GM12891 (cell line): ENCODE data around the gene JCAD.

Experiments
- PAX5 ChIP-seq: IDR thresholded peaks from 2 replicates; pipeline ENCODE4 v1.6.1; 2011; ENCODE audit warnings: low read length, moderate library complexity, mild to moderate bottlenecking; ENCODE audit not compliant: insufficient read depth, severe bottlenecking
- POLR2A ChIP-seq: IDR thresholded peaks from 2 replicates; pipeline ENCODE4 v1.6.1; 2011; ENCODE audit warnings: low read depth, low read length, control low read depth
- POLR2AphosphoS5 ChIP-seq: IDR thresholded peaks from 2 replicates; pipeline ENCODE4 v1.6.1; 2011; ENCODE audit warnings: low read depth, low read length, control low read depth
- POU2F2 ChIP-seq: IDR thresholded peaks from 2 replicates; pipeline ENCODE4 v1.6.1; 2011; ENCODE audit warnings: low read depth, mild to moderate bottlenecking, control low read depth, low read length, moderate library complexity
- SPI1 ChIP-seq: IDR thresholded peaks from 2 replicates; pipeline ENCODE4 v1.6.1; 2011; ENCODE audit warnings: low read depth, low read length, control low read depth
- TAF1 ChIP-seq: IDR thresholded peaks from 2 replicates; pipeline ENCODE4 v1.6.1; 2011; ENCODE audit warnings: low read depth, low read length, control low read depth

- TF ChIP-seq POLR2AphosphoS5 (no peak), POLR2A (no peak), SPI1 (no peak), TAF1 (no peak), PAX5 (no peak), POU2F2 (no peak)
These were observed 20.8 kb upstream of the JCAD start for GRCh38 chr10:30080161-30080560.
